ENCODE data around the gene TMEM19.
"Not testable (repeated sequence)": the region's sequence is repeated elsewhere in the genome, so short reads cannot be mapped to it uniquely, and the experiment has no call there.

The TMEM19 gene

GRCh38 chr12:71691504-71692129, 5.7 kb downstream of the TMEM19 start:
- Histone ChIP-seq H3K4me1 (no peaks in the 10 kb centered on the region), H3K27ac (no peak overlapping the region), H3K79me2 (no peaks in the 10 kb centered on the region)

GRCh38 chr12:71693126-71693525, 7.2 kb downstream of the TMEM19 start:
- H2AFZ ChIP-seq: no peak overlapping the region
- no peaks in the 10 kb centered on the region for H3K79me2 ChIP-seq
- no peak overlapping the region for H3K27ac ChIP-seq
- H3K4me2 ChIP-seq (ENCODE audit: low read length): no peak overlapping the region
- no peaks in the 10 kb centered on the region for H3K36me3 ChIP-seq (ENCODE audit: control insufficient read depth, insufficient read depth, low read length)
- no peak overlapping the region for H3K9ac ChIP-seq
- no peaks in the 10 kb centered on the region for H3K27me3 ChIP-seq (ENCODE audit: control insufficient read depth, insufficient read depth, low read length)
- H3K9me3 ChIP-seq (ENCODE audit: control insufficient read depth, low read length): no peaks in the 10 kb centered on the region
- no peak overlapping the region for H3K4me3 ChIP-seq (ENCODE audit: low read depth, low read length)
- no peak for TF ChIP-seq CTCF (IDR thresholded peaks at IDR 0.05)
- no peaks in the 10 kb centered on the region for H3K4me1 ChIP-seq

More at GRCh38 chr12:71691504-71692129, 5.7 kb downstream of the TMEM19 start:
- no peak for TF ChIP-seq CTCF (IDR thresholded peaks at IDR 0.05)
- Histone ChIP-seq H3K36me3 (ENCODE audit: control insufficient read depth, insufficient read depth, low read length) (no peaks in the 10 kb centered on the region), H3K9me3 (ENCODE audit: control insufficient read depth, low read length) (no peaks in the 10 kb centered on the region), H3K9ac (no peak overlapping the region), H3K27me3 (ENCODE audit: control insufficient read depth, insufficient read depth, low read length) (no peaks in the 10 kb centered on the region), H2AFZ (no peak overlapping the region), H3K4me2 (ENCODE audit: low read length) (no peak overlapping the region), H3K4me3 (ENCODE audit: low read depth, low read length) (no peak overlapping the region)

- H3K9me3 ChIP-seq (ENCODE audit: control insufficient read depth, low read length); H3K4me3 ChIP-seq (ENCODE audit: low read depth, low read length); H2AFZ ChIP-seq; H3K4me1 ChIP-seq; H3K27ac ChIP-seq; H3K36me3 ChIP-seq (ENCODE audit: control insufficient read depth, insufficient read depth, low read length); H3K79me2 ChIP-seq; H3K9ac ChIP-seq; H3K4me2 ChIP-seq (ENCODE audit: low read length); H3K27me3 ChIP-seq (ENCODE audit: control insufficient read depth, insufficient read depth, low read length): not testable (repeated sequence)
Observed at GRCh38 chr12:71693651-71694050, 7.8 kb downstream of the TMEM19 start.

GRCh38 chr12:71694099-71694820, 8.4 kb downstream of the TMEM19 start:
- no peak overlapping the region for H2AFZ ChIP-seq
- H3K9me3 ChIP-seq (ENCODE audit: control insufficient read depth, low read length): no peaks in the 10 kb centered on the region
- no peak overlapping the region for H3K4me3 ChIP-seq (ENCODE audit: low read depth, low read length)
- no peaks in the 10 kb centered on the region for H3K4me1 ChIP-seq
- TF ChIP-seq CTCF (IDR thresholded peaks at IDR 0.05): no peak
- no peak overlapping the region for H3K9ac ChIP-seq
- H3K27ac ChIP-seq: no peak overlapping the region
- H3K4me2 ChIP-seq (ENCODE audit: low read length): no peak overlapping the region
- H3K79me2 ChIP-seq: no peaks in the 10 kb centered on the region
- no peaks in the 10 kb centered on the region for H3K27me3 ChIP-seq (ENCODE audit: control insufficient read depth, insufficient read depth, low read length)
- H3K36me3 ChIP-seq (ENCODE audit: control insufficient read depth, insufficient read depth, low read length): no peaks in the 10 kb centered on the region

GRCh38 chr12:71695782-71696181, 9.9 kb downstream of the TMEM19 start:
- H3K79me2 ChIP-seq: no peaks in the 10 kb centered on the region
- no peak for TF ChIP-seq CTCF (IDR thresholded peaks at IDR 0.05)
- H3K36me3 ChIP-seq (ENCODE audit: control insufficient read depth, insufficient read depth, low read length): no peaks in the 10 kb centered on the region
- H3K4me1 ChIP-seq: no peaks in the 10 kb centered on the region
- H3K4me2 ChIP-seq (ENCODE audit: low read length): no peak overlapping the region
- H3K27ac ChIP-seq: no peak overlapping the region
- no peak overlapping the region for H3K9ac ChIP-seq
- no peaks in the 10 kb centered on the region for H3K27me3 ChIP-seq (ENCODE audit: control insufficient read depth, insufficient read depth, low read length)
- no peak overlapping the region for H2AFZ ChIP-seq
- no peaks in the 10 kb centered on the region for H3K9me3 ChIP-seq (ENCODE audit: control insufficient read depth, low read length)
- no peak overlapping the region for H3K4me3 ChIP-seq (ENCODE audit: low read depth, low read length)

- H3K4me2 ChIP-seq (ENCODE audit: low read length); H3K27ac ChIP-seq; H3K9ac ChIP-seq; H3K4me1 ChIP-seq; H3K36me3 ChIP-seq (ENCODE audit: control insufficient read depth, insufficient read depth, low read length); H3K9me3 ChIP-seq (ENCODE audit: control insufficient read depth, low read length); H3K27me3 ChIP-seq (ENCODE audit: control insufficient read depth, insufficient read depth, low read length); H3K79me2 ChIP-seq; H3K4me3 ChIP-seq (ENCODE audit: low read depth, low read length); H2AFZ ChIP-seq: not testable (repeated sequence)
Observed at GRCh38 chr12:71702181-71702580, 16.3 kb downstream of the TMEM19 start.

All from parathyroid adenoma (tissue), 2 donors.